ENCODE measurements around the gene UVRAG. TPM values are rescaled to one million over a fixed set of nuclear protein-coding genes. Genes with fewer than 3 reads are reported as not detected.

The UVRAG gene
- total and polyA plus RNA-seq, 2 of the 13 experiments (the other 11 are each of a cell fraction or from before 2014, with no cell fraction given): 9.7 to 17.3 TPM

- DNase-seq (ENCODE audit: low spot score) (no peak), ATAC-seq (no peak), FAIRE-seq (no peak)
- ChIA-PET POLR2A (interaction anchor here (0.9 to 7.9 kb wide), 5 partner anchors 12 to 46 kb away, joined by 4 to 138 read pairs (median 8); partner anchors contain the start of gene DGAT2), CTCF (ENCODE audit: low intra/inter-chr PET ratio, low total read pairs) (no interaction called here)
- no peak overlapping the region for H3K4me3 ChIP-seq (replicated peaks in 1 of 3; ENCODE audit: insufficient read depth in 1 of 3, low read depth in 2 of 3, low read length in 3 of 3)
- no peaks in the 10 kb centered on the region for H3K27me3 ChIP-seq (ENCODE audit: control insufficient read depth in 1 of 2, insufficient read depth in 2 of 2, low read length in 2 of 2)
- intact Hi-C loops (cut with micrococcal nuclease; ENCODE audit: unreplicated experiment): no loop called here
- peaks cover 62% of the 10 kb centered on the region for H3K4me1 ChIP-seq (ENCODE audit: insufficient read depth, low read length)
- H3K79me2 ChIP-seq (ENCODE audit: insufficient read depth, low read length): no peaks in the 10 kb centered on the region
- TF ChIP-seq CSRNP1 (CRISPR knock-in tag; IDR thresholded peaks at IDR 0.05): no peak
- no peak for TF ChIP-seq ZFX (CRISPR knock-in tag; IDR thresholded peaks at IDR 0.05; ENCODE audit: low read depth)
- TF ChIP-seq MYC (CRISPR knock-in tag; IDR thresholded peaks at IDR 0.05; ENCODE audit: borderline replicate concordance): no peak
- no peak for TF ChIP-seq UBTF (CRISPR knock-in tag; IDR thresholded peaks at IDR 0.05)
- TF ChIP-seq ZNF879 (CRISPR knock-in tag; IDR thresholded peaks at IDR 0.05): no peak
- no peak for TF ChIP-seq RFX3 (CRISPR knock-in tag; IDR thresholded peaks at IDR 0.05)
- TF ChIP-seq ZNF670 (CRISPR knock-in tag; IDR thresholded peaks at IDR 0.05; ENCODE audit: borderline replicate concordance): no peak
- TF ChIP-seq ZFP41 (CRISPR knock-in tag; IDR thresholded peaks at IDR 0.05; ENCODE audit: borderline replicate concordance): no peak
- 100% methylated on average over 1 of the region's 3 CpGs for WGBS (ENCODE audit: low lambda C conversion rate)
- H3K27ac ChIP-seq (ENCODE audit: extremely low read length, insufficient read depth, low read length): peak overlapping the region; percentile 92
- no peak overlapping the region for H3K4me2 ChIP-seq (ENCODE audit: low read depth, low read length)
- in situ Hi-C loops (cut with HindIII; ENCODE audit: extremely low pct_ligation_motif_present, low pct_unique_long_range_greater_than_20kb): no loop called here
- no peak overlapping the region for H3K9ac ChIP-seq (ENCODE audit: insufficient read depth, low read depth, low read length)
- no peak overlapping the region for H2AFZ ChIP-seq (ENCODE audit: low read length)
- peaks cover 3 to 8% of the 10 kb centered on the region in 2 experiments; a peak in 3 of 5 replicates for H3K36me3 ChIP-seq (replicated peaks in 1 of 2; ENCODE audit: control insufficient read depth in 1 of 2, insufficient read depth in 2 of 2, low read length in 2 of 2)
- BruUV-seq (replicated peaks): no TSS peak
- H4K20me1 ChIP-seq (ENCODE audit: insufficient read depth, low read length): no peaks in the 10 kb centered on the region
- no peaks in the 10 kb centered on the region for H3K9me3 ChIP-seq (ENCODE audit: low read length)
Measured at GRCh38 chr11:75780888-75781287, 34.1 kb upstream of the UVRAG start.

Measured in HepG2 (cell line).